HL-60/S4 treated with phorbol 12-myristate 13-acetate at 8.2 ng/mL for 4 days and 3 days (cell line): Measurements from ENCODE around the gene LAMA3.

Source experiments
- in situ Hi-C: fragments of 300-500 bp; cut with MboI; formaldehyde crosslinking; loops from 2 replicates; pipeline ENCODE4 v1.15.0; 2022; ENCODE audit warnings: low sequenced_read_pairs

LAMA3 gene

GRCh38 chr18:23945416-23946079, 256.3 kb downstream of the LAMA3 start:
- in situ Hi-C loops: no loop called here

DNA sequence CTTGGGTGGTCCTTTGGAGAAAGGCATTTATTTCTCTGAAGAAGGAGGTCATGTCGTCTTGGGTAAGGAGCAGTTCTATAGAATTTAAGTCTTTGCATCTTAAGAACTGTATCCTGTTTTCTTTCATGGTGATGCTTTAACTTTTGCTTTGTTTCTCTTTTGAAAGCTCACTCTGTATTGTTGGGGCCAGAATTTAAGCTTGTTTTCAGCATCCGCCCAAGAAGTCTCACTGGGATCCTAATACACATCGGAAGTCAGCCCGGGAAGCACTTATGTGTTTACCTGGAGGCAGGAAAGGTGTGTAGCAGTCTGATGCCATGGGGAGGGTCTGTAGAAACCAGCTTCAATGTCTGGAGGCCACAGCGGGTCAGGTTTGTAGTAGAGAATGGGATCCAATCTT, 260.6 kb downstream of the LAMA3 start:
- in situ Hi-C loops: no loop called here

DNA sequence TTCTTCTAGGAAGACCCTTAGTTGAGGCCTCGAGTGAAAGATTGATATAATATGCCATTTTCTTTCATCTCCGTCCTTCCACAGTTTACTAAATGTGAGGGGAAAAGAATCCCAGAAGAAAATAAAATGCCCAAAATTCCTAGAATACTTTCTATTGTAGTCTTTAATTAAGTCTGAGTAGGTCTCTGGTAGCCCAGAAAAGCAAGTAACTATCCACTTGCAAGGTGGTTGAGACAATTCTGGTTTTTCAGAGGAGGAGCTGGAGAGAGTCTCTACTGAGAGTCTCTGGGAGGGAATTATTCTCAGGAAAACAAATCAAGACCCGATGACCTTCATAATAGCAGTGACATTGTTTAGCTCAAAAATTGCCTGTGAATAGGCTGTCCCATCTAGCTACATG, 261.4 kb downstream of the LAMA3 start:
- in situ Hi-C loops: no loop called here

- in situ Hi-C loops: no loop called here
Observed at GRCh38 chr18:23951206-23951605, 262.0 kb downstream of the LAMA3 start.

GRCh38 chr18:23953984-23954383, 264.7 kb downstream of the LAMA3 start:
- in situ Hi-C loops: no loop called here

DNA sequence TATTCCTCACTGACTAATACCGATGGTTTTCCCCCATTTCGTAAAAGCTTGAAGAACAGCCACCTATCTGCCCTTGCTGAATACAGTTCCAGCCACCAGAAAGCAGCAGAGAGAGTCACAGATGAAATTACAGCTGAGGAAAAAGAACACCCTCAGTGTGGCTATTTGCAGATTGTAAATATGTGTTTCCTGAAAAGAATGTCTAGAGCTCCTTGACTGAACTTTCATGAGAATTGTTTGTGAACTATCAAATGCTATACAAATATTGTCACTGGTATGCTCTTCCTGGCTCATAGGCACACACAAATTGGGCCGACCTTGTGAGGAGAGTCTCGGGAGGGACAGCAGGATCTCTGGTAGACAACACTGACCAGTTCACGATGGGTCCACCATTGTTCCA, 267.2 kb downstream of the LAMA3 start:
- in situ Hi-C loops: no loop called here

GRCh38 chr18:23958036-23958435, 268.8 kb downstream of the LAMA3 start:
- in situ Hi-C loops: no loop called here

- in situ Hi-C loops: no loop called here
Observed at GRCh38 chr18:23963443-23964165, 274.4 kb downstream of the LAMA3 start.

DNA sequence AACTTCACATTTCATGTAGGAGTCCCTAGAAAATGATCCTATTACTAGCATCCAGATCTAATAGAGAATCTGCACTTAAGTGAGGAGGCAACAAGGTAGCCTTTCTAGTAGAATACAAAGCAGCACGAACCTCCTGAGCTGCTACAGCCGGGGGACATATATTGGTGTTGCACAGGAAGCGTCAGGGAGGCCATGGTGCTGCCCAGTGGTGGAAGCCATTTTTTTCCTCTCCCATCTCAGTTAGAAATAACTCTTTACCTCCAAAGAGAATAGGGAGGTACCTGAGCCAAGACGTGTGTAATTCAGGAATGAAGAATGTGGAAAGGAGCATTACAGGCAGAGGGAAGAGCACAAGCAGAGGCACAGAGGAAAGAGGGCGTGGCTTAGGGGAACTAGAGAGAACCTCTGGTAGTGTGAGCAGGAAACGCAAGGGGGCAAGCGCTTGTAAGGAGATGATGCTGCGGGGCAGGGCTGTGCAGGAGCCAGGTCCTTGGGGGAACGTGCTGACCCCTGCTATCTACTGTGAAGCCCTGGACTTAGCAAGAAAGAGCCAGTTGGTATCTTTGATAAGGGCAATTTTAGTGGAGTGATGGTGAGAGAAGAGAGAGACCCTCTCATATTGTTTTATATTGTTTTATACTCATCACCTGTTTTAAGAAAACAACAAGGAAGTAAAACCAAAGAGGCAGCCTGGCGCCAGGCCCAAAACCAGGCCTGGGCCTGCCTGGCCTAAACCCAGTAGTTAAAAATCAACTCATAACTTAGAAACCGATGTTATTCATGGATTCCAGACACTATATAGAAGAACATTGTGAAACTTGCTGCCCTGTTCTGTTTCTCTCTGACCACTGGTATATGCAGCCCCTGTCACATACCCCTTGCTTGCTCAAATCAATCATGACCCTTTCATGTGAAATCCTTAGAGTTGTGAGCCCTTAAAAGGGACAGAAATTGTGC, 275.3 kb downstream of the LAMA3 start:
- in situ Hi-C loops: no loop called here

GRCh38 chr18:23966909-23967308, 277.7 kb downstream of the LAMA3 start:
- in situ Hi-C loops: no loop called here

DNA sequence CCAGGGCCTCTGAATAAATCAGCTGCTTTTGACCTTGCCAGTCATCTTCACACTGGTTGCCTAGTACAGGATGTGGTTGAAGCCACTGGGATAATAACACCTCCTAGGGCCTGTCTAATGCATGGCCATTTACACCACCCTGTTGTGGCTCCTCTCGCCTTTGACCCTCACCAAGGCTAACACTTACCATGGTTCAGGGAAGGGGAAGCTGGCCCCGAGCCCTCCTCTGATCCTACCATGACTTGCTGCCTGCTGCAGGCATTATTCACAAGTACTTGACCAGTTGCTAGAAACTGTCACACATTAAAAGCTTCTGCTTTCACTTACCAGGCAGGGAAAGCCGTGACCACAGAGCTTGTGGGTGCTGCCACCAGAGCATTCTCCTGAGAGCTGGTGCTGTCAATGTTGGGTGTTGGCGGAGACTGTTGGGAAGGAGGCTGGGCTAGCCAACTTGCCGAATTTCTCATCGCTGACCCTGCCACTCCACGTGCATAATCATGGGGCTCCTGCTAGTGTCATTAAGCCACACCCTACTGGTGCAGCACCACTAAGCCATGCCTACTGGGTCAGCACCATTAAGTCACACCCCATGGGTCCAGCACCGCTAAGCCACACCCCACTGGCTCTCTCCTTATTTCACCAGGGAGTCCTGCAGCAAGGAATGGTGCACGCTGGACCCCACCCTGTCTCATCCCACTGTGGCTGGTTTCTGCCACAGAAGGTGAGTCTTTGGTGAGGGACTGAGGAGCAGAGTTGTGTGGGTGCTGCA, 278.3 kb downstream of the LAMA3 start:
- in situ Hi-C loops: no loop called here

GRCh38 chr18:23968638-23969604, 279.7 kb downstream of the LAMA3 start:
- in situ Hi-C loops: no loop called here

DNA sequence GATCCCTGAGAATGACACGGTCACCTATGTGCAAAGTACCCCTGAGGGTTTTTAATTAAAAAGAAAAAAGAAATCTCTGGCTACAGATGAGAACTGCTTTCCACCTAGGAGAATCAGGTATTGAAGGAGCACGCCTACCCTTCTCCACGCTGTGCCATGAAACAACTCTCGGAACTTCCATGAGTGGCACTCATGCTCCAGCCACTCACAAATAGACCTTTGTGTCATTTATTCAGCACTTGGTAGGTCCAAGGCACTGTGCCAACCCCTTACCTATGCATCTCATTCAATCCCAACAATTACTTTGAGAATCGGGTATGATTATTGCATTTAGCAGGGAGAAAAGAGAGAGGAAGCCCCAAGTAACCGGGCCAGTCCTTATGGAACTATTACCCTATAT, 280.4 kb downstream of the LAMA3 start:
- in situ Hi-C loops: no loop called here

GRCh38 chr18:23970161-23971096, 281.2 kb downstream of the LAMA3 start:
- in situ Hi-C loops: no loop called here

DNA sequence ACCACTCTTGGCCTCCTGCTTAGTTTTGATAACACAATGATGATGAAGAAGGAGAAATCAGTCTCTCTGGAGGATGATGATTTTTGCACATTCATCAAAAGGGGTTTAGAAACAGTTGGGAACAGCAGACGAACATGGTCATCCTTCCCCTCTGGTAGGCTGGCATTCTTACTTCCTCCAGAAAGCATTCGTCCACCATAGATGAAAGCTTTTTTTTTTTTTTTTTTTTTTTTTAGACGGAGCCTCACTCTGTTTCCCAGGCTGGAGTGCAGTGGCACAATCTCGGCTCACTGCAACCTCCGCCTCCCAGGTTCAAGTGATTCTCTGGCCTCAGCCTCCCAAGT, 281.8 kb downstream of the LAMA3 start:
- in situ Hi-C loops: no loop called here

DNA sequence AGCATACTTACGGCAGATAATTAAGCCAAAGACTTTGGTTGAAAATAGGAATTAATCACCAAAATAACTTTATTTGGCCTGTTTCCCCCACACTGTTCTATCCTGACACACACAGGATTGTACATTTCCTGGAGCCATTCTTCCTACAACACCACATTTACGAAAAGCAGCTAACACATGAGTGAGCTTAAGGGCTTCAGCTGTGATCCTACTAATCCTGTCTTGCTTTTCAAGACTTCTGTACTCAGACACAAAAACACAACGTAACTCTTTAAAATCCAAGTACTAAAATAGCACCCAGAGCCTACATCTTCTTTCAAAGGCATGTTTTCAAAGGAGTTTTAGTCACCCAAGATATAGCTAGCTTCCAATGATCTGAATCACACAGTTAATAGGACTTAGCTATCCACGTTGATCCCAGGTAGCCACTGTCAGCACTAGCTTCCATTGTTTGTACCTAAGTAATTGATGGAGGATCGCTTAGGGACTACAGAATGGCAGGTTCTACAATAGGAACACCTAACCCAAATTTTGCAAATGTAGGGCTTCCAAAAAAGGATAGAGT, 282.5 kb downstream of the LAMA3 start:
- in situ Hi-C loops: no loop called here

DNA sequence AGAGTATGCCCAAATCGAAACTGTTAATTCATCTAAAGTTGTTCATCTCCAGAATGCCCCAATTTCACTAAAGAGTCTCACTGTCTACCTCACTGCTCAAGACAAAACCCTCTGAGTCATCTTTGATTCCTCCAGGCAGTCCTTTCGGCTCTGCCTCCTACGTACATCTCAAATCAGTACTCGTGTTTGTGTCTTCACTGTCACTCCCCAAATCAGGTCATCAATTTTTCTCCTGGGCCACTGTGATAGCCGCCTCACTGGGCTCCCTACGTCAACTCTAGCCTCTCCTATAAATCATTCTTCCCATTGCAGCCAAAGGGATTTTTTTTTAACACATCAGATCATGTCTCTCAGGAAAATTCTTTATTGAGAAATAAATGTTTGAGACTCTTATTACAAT, 283.2 kb downstream of the LAMA3 start:
- in situ Hi-C loops: no loop called here

GRCh38 chr18:23977103-23977502, 287.9 kb downstream of the LAMA3 start:
- in situ Hi-C loops: no loop called here
